K562 (cell line): ENCODE measurements around the gene CH25H. TPM values are rescaled to one million over a fixed set of nuclear protein-coding genes. Genes with fewer than 3 reads are reported as not detected.

ENCODE experiments used
- ATAC-seq: fragments of 200-7000 bp; cut with Tn5 transposase; 3 replicates; pipeline ENCODE4 v1.9.1; 2020; ENCODE audit warnings: moderate library complexity
- BruUV-seq: library from RNA; stranded (reverse); fragments of 400-500 nt; replicated peaks from 2 replicates; lab custom pipeline; 2021; lab: Mats Ljungman, UMichigan
- CTCF ChIA-PET: fragments of 300-600 bp; formaldehyde crosslinking; extraction: SDS; loops from one replicate; lab custom pipeline; 2021; ENCODE audit warnings: low intra/inter-chr PET ratio; lab: Yijun Ruan, JAX
- POLR2A ChIA-PET: fragments of 300-600, 350-650 bp; sonication (Branson Sonifier 250); formaldehyde crosslinking; extraction: SDS; loops from one replicate; lab custom pipeline; 2021; ENCODE audit warnings: antibody characterized with exemption, inconsistent platforms; lab: Yijun Ruan, JAX
- DNase-seq, 4 experiments: peaks; one replicate each; pipeline versions ENCODE4 v3.0.0 to v3.0.0-alpha.2; 2011 to 2018; ENCODE audit warnings: low spot score in 3 of 4, mixed read lengths in 3 of 4; ENCODE audit errors: extremely low read depth in 1 of 4
- FAIRE-seq: peaks from 2 replicates; lab custom pipeline; 2011; peaks lifted over from hg19 to GRCh38; lab: Jason Lieb, UNC
- H2AFZ ChIP-seq: 2 replicates; pipeline ENCODE4 v1.6.0; 2011; ENCODE audit warnings: low read depth, low read length, control low read depth, inconsistent platforms
- H3K27ac ChIP-seq: fragments of 200-600 bp; 3 replicates; pipeline ENCODE4 v1.8.0; 2011; ENCODE audit warnings: low read depth, mild to moderate bottlenecking, control low read depth, inconsistent platforms, low read length, moderate library complexity, mixed read lengths; ENCODE audit errors: extremely low read depth
- H3K27me3 ChIP-seq, 2 experiments: fragments of 300-600 bp in 1 of 2; 2 replicates in 1 of 2; 3 replicates in 1 of 2; pipeline versions ENCODE4 v1.6.0 to v1.8.0; 2011; ENCODE audit warnings: inconsistent platforms in 2 of 2, low read length in 2 of 2, mild to moderate bottlenecking in 1 of 2, mixed read lengths in 1 of 2, moderate library complexity in 1 of 2; ENCODE audit not compliant: control insufficient read depth in 2 of 2, insufficient read depth in 2 of 2
- H3K36me3 ChIP-seq: fragments of 300-600 bp; 3 replicates; pipeline ENCODE4 v1.8.0; 2011; ENCODE audit warnings: mild to moderate bottlenecking, low read length, inconsistent platforms; ENCODE audit not compliant: control insufficient read depth, insufficient read depth
- H3K4me1 ChIP-seq, 2 experiments: fragments of 200-600 bp in 1 of 2; replicated peaks in 1 of 2; 2 replicates in 1 of 2; 3 replicates in 1 of 2; pipeline versions ENCODE4 v1.5.1 to v1.8.0; 2011; ENCODE audit warnings: inconsistent platforms in 2 of 2, low read length in 2 of 2, mild to moderate bottlenecking in 1 of 2, mixed read lengths in 1 of 2, moderate library complexity in 1 of 2; ENCODE audit not compliant: control insufficient read depth in 2 of 2, insufficient read depth in 2 of 2
- H3K4me2 ChIP-seq: 2 replicates; pipeline ENCODE4 v1.6.1; 2011; ENCODE audit warnings: low read length, control low read depth, inconsistent platforms, mixed read lengths; ENCODE audit not compliant: insufficient read depth
- H3K4me3 ChIP-seq: fragments of 200-600 bp; sonication (generic), shearing (Covaris generic); 2 replicates; pipeline ENCODE4 v1.5.1; 2016; ENCODE audit warnings: control low read depth, inconsistent platforms
- H3K79me2 ChIP-seq: fragments of 200-600 bp; 3 replicates; pipeline ENCODE4 v1.8.0; 2011; ENCODE audit warnings: low read length, inconsistent platforms; ENCODE audit not compliant: control insufficient read depth, insufficient read depth
- H3K9ac ChIP-seq, 2 experiments: 2 replicates each; pipeline versions ENCODE4 v1.6.0 to v1.6.1; 2011; ENCODE audit warnings: low read depth in 2 of 2, low read length in 2 of 2, control low read depth in 1 of 2, inconsistent platforms in 1 of 2, mild to moderate bottlenecking in 1 of 2, mixed read lengths in 1 of 2; ENCODE audit not compliant: insufficient read depth in 1 of 2
- H3K9me1 ChIP-seq: one replicate; pipeline ENCODE4 v1.6.0; 2011; ENCODE audit warnings: inconsistent platforms, mild to moderate bottlenecking, low read length, moderate library complexity; ENCODE audit not compliant: control insufficient read depth, insufficient read depth
- H3K9me3 ChIP-seq: replicated peaks from 2 replicates; pipeline ENCODE4 v1.5.1; 2011; ENCODE audit warnings: low read depth, low read length, inconsistent platforms; ENCODE audit not compliant: control insufficient read depth, insufficient read depth
- H4K20me1 ChIP-seq: replicated peaks from 2 replicates; pipeline ENCODE4 v1.6.1; 2011; ENCODE audit warnings: low read length, inconsistent platforms, mixed read lengths; ENCODE audit not compliant: control insufficient read depth, insufficient read depth
- RREB1 ChIP-seq: fragments of 250-450 bp; sonication (Bioruptor Pico); IDR thresholded peaks from 2 replicates; pipeline ENCODE4 v1.4.0; 2020
- ZBTB49 ChIP-seq: sonication (generic); formaldehyde crosslinking; IDR thresholded peaks from 2 replicates; pipeline ENCODE4 v1.8.0; 2022; ENCODE audit warnings: missing genetic modification reagents, mild to moderate bottlenecking, borderline replicate concordance
- WGBS: fragments of 100-300 bp; shearing (Covaris generic); methylation state at CpG from one replicate; pipeline ENCODE4 v1.1.6; 2016; ENCODE audit warnings: low coverage, mixed read lengths; ENCODE audit not compliant: insufficient coverage; ENCODE audit errors: missing lambda C conversion rate; 5-methylcytosine and 5-hydroxymethylcytosine counted together
- in situ Hi-C: fragments of 300-500 bp; cut with MboI; formaldehyde crosslinking; loops from 4 replicates; pipeline ENCODE4 v1.15.0; 2018; ENCODE audit warnings: inconsistent platforms, mixed read lengths
- intact Hi-C: fragments of 100-400 bp; cut with micrococcal nuclease; formaldehyde crosslinking; loops from 2 replicates; pipeline ENCODE4 v1.14.2; 2022
- polyA plus RNA-seq, 8 experiments: library from polyadenylated mRNA; depleted of rRNA in 4 of 8; stranded (reverse) in 5 of 8; unstranded in 3 of 8; fragments of >200 nt; fragmentation: Nextera tagmentation in 2 of 8; fragmentation: Illumina TruSeq in 1 of 8; extraction: Ambion mirVana in 2 of 8; extraction: Trizol in 1 of 8; gene quantifications; 2 replicates each; pipeline versions ENCODE4 v1.2.1 to v1.2.3, GENCODE V29; 2011 to 2014; ENCODE audit warnings: inconsistent platforms in 1 of 8, missing spikeins in 1 of 8
- total RNA-seq, 7 experiments: library from RNA; depleted of rRNA in 6 of 7; stranded (reverse); fragments of >200 nt in 6 of 7; fragmentation: Illumina TruSeq in 2 of 7; extraction: Trizol in 2 of 7; gene quantifications; 2 replicates each; pipeline versions ENCODE4 v1.2.1 to v1.2.3, GENCODE V29; 2011 to 2021; ENCODE audit warnings: low replicate concordance in 1 of 7
- TF ChIP-seq, protein P1 (sequence below), 2 experiments: IDR thresholded peaks; 2 replicates each; pipeline ENCODE4 v1.6.1; 2012; ENCODE audit warnings: improper control_type of control experiment in 2 of 2, low read depth in 2 of 2, low read length in 2 of 2, borderline replicate concordance in 1 of 2

CH25H gene
- total and polyA plus RNA-seq, 9 of the 15 experiments (the other 6 are each of a cell fraction or from before 2014, with no cell fraction given): not detected

DNA sequence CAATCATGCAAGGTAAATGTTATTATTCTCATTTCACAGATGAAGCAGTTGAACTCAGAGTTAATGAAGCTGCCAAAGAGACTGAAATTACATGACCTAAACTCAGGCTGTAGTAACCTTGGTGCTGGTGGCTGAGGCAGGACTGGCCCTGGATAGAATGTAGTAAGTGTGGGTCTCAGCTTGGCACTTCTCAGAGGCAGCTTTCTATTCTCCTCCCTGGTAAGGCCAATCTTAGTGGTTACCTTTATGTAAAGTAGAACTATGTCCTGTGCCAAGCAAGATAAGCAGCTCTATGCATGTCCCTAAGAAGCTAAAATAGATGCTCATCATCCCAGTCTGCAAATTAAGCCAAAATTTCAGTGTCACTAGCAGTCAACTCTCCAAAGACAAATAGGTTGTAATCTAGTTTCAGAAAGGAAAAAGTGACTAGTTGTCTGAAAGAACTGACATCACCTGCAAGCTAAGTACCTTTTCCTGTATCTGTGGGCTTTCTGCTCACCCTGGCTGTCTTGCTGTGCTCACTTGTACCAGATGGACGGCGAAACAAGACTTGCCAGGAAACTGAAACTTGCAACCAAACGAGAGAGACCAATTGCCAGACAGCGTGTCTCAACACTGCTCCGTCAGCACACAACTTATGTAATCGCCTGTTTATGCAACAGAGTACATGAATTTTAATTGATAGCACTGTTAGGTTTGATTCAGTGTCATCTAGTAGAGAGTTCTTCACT, 43.7 kb downstream of the CH25H start:
- no peaks in the 10 kb centered on the region for H3K27me3 ChIP-seq
- no peak overlapping the region for H3K4me3 ChIP-seq
- no peaks in the 10 kb centered on the region for H3K4me1 ChIP-seq
- FAIRE-seq (no peak), DNase-seq (no peak), ATAC-seq (no peak)
- 2% methylated on average over 6 of the region's 6 CpGs for WGBS
- H3K9ac ChIP-seq: no peak overlapping the region
- no peaks in the 10 kb centered on the region for H4K20me1 ChIP-seq
- no peaks in the 10 kb centered on the region for H3K9me3 ChIP-seq
- ChIA-PET POLR2A (no interaction called here), CTCF (no interaction called here)
- TF ChIP-seq RREB1 (CRISPR knock-in tag) (no peak), ZBTB49 (CRISPR knock-in tag) (no peak)
- TF ChIP-seq, protein P1, sequence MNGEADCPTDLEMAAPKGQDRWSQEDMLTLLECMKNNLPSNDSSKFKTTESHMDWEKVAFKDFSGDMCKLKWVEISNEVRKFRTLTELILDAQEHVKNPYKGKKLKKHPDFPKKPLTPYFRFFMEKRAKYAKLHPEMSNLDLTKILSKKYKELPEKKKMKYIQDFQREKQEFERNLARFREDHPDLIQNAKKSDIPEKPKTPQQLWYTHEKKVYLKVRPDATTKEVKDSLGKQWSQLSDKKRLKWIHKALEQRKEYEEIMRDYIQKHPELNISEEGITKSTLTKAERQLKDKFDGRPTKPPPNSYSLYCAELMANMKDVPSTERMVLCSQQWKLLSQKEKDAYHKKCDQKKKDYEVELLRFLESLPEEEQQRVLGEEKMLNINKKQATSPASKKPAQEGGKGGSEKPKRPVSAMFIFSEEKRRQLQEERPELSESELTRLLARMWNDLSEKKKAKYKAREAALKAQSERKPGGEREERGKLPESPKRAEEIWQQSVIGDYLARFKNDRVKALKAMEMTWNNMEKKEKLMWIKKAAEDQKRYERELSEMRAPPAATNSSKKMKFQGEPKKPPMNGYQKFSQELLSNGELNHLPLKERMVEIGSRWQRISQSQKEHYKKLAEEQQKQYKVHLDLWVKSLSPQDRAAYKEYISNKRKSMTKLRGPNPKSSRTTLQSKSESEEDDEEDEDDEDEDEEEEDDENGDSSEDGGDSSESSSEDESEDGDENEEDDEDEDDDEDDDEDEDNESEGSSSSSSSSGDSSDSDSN (IDR thresholded peaks at IDR 0.05; ENCODE audit: borderline replicate concordance in 1 of 2, low read depth in 2 of 2, low read length in 2 of 2): no peak
- no peaks in the 10 kb centered on the region for H3K79me2 ChIP-seq
- BruUV-seq: no TSS peak
- in situ Hi-C loops (no loop called here), intact Hi-C loops (no loop called here)
- no peaks in the 10 kb centered on the region for H3K36me3 ChIP-seq
- H2AFZ ChIP-seq: no peak overlapping the region
- H3K4me2 ChIP-seq: no peak overlapping the region
- H3K9me1 ChIP-seq: no peaks in the 10 kb centered on the region
- H3K27ac ChIP-seq: no peak overlapping the region
